SJCRH30 (cell line): ENCODE measurements around the gene RASGRP2. TPM values are rescaled to one million over a fixed set of nuclear protein-coding genes. Genes with fewer than 3 reads are reported as not detected.

Experiments used
- DNase-seq, 2 experiments: peaks; one replicate each; pipeline ENCODE4 v3.0.0-alpha.2; 2015 to 2020
- H3K27ac ChIP-seq: fragments of 250-450 bp; sonication (Bioruptor Pico); 2 replicates; pipeline ENCODE4 v1.5.1; 2020; ENCODE audit warnings: mild to moderate bottlenecking, moderate library complexity
- H3K27me3 ChIP-seq: fragments of 250-450 bp; sonication (Bioruptor Pico); 2 replicates; pipeline ENCODE4 v1.5.1; 2020; ENCODE audit warnings: mild to moderate bottlenecking, moderate library complexity
- H3K36me3 ChIP-seq: fragments of 250-450 bp; sonication (Bioruptor Pico); 2 replicates; pipeline ENCODE4 v1.5.1; 2020; ENCODE audit warnings: mild to moderate bottlenecking, moderate library complexity
- H3K4me1 ChIP-seq: fragments of 250-450 bp; sonication (Bioruptor Pico); 2 replicates; pipeline ENCODE4 v1.5.1; 2020; ENCODE audit warnings: mild to moderate bottlenecking, moderate library complexity
- H3K4me3 ChIP-seq: fragments of 250-450 bp; sonication (Bioruptor Pico); 2 replicates; pipeline ENCODE4 v1.5.1; 2020; ENCODE audit warnings: mild to moderate bottlenecking, moderate library complexity
- H3K9me3 ChIP-seq: fragments of 250-450 bp; sonication (Bioruptor Pico); replicated peaks from 2 replicates; pipeline ENCODE4 v1.5.1; 2020; ENCODE audit warnings: mild to moderate bottlenecking, moderate library complexity
- total RNA-seq: library from RNA; depleted of rRNA; stranded (reverse); fragments of >200 nt; shearing (Covaris generic); gene quantifications from 2 replicates; pipeline ENCODE4 v1.2.3, GENCODE V29; 2014

The RASGRP2 gene
- total RNA-seq, 1 experiment from 2014 or later = 0.42 TPM

DNA sequence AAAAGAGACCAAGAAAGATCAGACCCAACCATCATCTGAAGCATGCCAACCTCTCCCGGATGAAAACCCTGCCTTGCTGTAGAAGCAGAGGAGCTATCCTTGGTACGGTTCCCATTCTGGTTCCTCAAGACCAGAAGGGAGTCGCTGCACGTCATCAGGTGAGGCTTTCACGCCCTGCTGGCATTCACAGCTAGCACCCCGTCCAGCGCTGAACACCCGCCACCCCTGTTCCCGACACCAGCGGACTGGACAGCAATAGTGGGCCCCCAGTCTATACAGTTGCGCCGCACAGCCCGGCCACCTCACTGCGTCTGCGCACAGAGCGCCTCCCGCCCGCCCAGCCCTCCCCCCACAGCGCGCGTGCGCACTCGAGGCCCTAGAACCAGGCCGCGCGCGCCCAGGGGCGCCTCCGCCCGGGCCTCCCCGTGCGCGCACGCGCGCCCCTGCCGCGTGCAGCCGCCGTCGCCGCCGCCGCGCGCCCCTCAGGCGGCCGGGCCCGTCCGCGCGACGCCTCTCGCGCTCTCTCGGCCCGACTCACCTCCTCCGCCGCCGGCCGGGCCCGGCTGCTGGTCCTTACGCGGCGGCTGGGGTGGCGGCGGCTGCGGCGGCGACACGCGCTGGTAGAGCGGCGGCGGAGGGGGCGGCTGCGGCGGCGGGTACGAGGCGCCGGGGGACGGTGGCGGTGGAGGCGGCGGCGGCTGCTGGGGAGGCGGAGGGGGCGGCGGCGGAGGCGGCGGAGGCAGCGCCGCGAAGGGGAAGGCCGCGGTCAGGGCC, 33.7 kb upstream of the RASGRP2 start:
- peak overlapping the region; percentile 85; the same call in 1 of the 2 replicates for H3K27ac ChIP-seq
- peaks cover 49% of the 10 kb centered on the region for H3K36me3 ChIP-seq

DNA sequence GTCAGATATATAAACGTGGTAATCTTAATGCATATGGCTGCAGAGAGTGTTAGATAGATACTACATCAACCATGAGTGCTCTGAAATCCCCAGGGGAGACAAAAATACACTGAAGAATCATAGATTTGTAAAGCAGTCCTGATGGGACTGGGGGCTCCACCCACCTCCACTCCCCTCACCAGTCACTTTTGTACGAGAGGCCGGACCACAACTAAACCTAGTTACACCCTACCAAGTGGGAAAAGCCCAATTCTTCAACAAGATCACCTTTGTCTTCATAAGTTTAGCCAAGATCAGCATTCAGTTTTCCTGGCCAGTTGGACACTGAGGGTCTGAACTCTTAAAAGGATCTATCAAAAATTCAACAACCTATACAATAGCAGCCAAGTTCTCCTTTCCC, 32.9 kb upstream of the RASGRP2 start:
- Histone ChIP-seq H3K9me3 (no peaks in the 10 kb centered on the region), H3K27ac (no peak overlapping the region), H3K4me3 (peak overlapping the region; percentile 100), H3K4me1 (peaks cover 9% of the 10 kb centered on the region; the same call in 1 of the 2 replicates), H3K36me3 (peaks cover 57% of the 10 kb centered on the region), H3K27me3 (no peaks in the 10 kb centered on the region)
- DNase-seq = no peak

More for the DNA sequence above, 33.7 kb upstream of the RASGRP2 start:
- Histone ChIP-seq H3K27me3 (no peaks in the 10 kb centered on the region), H3K9me3 (no peaks in the 10 kb centered on the region), H3K4me3 (peak overlapping the region; percentile 100), H3K4me1 (peaks cover 9% of the 10 kb centered on the region; the same call in 1 of the 2 replicates)
- peak; percentile 68 to 86 for DNase-seq

DNA sequence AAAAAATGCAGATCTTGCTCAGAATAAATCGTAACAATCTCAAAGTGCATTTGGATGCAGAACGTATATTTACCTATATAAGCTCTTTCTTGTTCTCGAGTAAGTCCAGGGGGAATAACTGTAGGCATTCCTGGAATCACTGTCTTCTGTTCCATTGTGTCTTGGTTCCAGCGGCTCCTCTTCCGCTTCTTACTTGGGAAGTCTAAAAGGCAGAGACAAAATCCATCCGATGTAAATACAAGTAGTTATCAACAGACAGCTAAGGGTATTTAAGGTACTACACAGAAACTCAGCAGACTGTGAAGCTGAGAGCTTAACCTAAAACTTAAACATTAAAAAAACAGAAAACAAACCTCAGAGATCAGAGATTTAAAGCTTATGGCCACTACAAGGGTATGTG, 32.5 kb upstream of the RASGRP2 start:
- Histone ChIP-seq H3K27me3 (no peaks in the 10 kb centered on the region), H3K4me3 (peak overlapping the region; percentile 100), H3K27ac (no peak overlapping the region), H3K36me3 (peaks cover 61% of the 10 kb centered on the region), H3K9me3 (no peaks in the 10 kb centered on the region), H3K4me1 (peaks cover 9% of the 10 kb centered on the region; the same call in 1 of the 2 replicates)
- no peak for DNase-seq

DNA sequence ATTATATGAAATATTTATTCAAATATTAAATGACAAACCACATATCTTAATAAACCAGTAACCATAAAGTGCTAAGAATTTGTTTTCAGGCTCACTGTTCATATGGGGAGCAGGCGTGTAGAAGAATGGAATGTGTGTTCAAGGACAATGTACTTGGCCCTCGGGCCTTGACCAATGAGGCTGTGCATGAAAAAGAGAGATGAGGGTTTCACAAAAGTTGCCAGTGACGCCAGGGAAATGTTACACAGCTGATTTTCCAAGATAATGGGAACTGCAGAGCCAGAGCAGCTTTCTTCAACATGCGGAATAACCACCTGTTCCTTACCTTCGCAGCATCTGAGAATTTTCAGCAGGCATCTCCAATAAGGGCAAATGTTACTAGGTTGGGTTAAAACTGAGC, 30.2 kb upstream of the RASGRP2 start:
- peaks cover 84% of the 10 kb centered on the region for H3K36me3 ChIP-seq
- H3K4me3 ChIP-seq = no peak overlapping the region
- DNase-seq = no peak
- H3K9me3 ChIP-seq = no peaks in the 10 kb centered on the region
- H3K27me3 ChIP-seq = no peaks in the 10 kb centered on the region
- H3K27ac ChIP-seq = no peak overlapping the region
- peaks cover 9% of the 10 kb centered on the region; the same call in 1 of the 2 replicates for H3K4me1 ChIP-seq

DNA sequence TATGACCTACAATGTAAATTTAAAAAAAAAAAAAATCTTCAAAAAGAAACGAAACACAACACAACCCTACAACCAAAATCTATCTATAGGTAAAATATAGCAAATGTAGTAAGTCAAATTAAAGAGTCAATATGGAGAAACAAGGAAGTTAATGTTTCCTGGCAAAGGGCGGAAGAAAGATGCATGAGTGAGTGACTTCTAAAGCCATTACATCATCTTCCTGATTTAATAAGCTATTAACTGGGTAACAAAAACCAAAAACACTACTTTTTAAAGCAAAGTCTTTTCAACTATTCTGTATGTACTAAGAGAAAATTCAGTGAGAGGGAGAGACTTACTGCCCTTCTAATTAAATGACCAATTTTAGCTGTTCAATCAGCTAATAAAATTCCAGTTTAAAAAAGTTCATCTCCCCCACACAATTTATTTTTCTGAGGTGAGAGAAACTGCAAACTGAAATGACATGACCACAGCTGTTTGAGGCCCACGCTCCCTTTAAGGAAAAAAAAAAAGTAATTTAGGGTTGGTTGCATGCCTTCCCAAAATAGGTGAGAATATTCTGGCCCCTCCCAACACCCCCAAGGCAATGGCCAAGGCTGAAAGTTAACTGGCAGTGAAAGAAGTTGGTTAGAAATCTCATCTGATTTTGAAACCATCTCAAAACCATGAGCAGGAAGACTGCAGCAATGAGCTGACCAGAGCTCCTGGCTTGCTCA, 28.5 kb upstream of the RASGRP2 start:
- Histone ChIP-seq H3K9me3 (no peaks in the 10 kb centered on the region), H3K27me3 (no peaks in the 10 kb centered on the region), H3K27ac (no peak overlapping the region), H3K4me3 (no peak overlapping the region), H3K4me1 (peaks cover 9% of the 10 kb centered on the region; the same call in 1 of the 2 replicates), H3K36me3 (peaks cover 100% of the 10 kb centered on the region)
- no peak for DNase-seq

DNA sequence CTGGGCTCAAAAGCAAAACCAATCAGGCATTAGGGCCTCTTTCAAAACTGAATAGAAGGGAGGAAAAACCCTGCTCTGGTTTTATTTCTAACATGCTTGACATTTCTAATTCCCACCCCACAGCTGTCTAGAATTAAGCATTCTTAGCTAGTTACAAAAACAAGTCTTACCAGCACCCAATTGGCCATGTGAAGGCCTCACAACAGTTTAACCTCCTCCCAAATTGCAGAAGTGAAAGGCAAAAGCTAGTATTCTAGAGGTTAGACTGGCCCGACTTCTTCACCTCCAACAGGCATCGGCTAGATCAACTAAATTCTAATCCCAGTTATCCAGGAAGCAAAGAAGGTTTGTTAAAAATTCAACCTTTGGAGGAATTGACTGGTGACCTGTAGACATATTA, 27.9 kb upstream of the RASGRP2 start:
- DNase-seq = no peak
- no peaks in the 10 kb centered on the region for H3K9me3 ChIP-seq
- peaks cover 100% of the 10 kb centered on the region for H3K36me3 ChIP-seq
- H3K27me3 ChIP-seq = no peaks in the 10 kb centered on the region
- no peak overlapping the region for H3K27ac ChIP-seq
- no peak overlapping the region for H3K4me3 ChIP-seq
- peaks cover 9% of the 10 kb centered on the region; the same call in 1 of the 2 replicates for H3K4me1 ChIP-seq

DNA sequence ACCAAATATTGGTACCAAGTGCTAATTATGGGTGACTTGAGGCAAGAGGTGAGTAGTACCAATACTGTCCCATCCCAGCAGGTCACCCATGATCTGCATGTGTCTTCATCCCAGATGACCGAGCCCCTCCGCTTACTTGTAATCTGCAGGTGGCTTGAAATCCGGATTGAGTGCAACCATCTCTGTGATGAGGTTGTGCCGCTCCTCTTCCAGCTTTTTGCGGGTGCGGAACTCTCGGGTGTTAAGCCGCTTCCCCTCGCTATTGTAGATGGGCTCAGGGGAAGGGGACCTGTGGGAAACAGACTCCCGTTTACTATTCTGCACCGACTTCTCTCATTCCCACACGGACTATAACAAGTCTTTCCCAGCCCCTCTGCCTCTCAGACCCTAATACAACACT, 26.2 kb upstream of the RASGRP2 start:
- H3K4me3 ChIP-seq = no peak overlapping the region
- no peaks in the 10 kb centered on the region for H3K27me3 ChIP-seq
- no peaks in the 10 kb centered on the region for H3K9me3 ChIP-seq
- peaks cover 89% of the 10 kb centered on the region for H3K36me3 ChIP-seq
- no peak overlapping the region for H3K27ac ChIP-seq
- H3K4me1 ChIP-seq = 0 out of 2 replicates have a peak, but pooled peaks cover 2% of the 10 kb centered on the region
- no peak for DNase-seq

DNA sequence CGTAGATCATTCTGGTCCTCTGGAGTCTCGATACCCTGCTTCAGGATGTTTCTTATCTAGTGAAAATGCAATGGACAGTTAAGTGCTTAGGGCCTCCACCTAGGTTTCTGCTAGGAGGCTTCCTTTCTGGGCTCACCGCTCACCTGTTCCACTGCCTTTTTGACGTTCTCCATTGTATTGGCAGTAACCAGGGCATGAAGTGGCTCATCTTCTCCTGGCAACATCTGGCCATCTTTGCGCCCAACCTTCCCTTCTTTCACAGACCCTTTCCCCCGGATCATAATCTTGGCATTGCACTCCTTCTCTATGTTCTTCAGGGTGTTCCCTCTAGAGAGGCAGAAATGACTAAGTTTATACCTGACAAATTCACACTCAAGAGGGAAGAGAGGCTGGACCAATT, 25.3 kb upstream of the RASGRP2 start:
- DNase-seq = no peak

DNA sequence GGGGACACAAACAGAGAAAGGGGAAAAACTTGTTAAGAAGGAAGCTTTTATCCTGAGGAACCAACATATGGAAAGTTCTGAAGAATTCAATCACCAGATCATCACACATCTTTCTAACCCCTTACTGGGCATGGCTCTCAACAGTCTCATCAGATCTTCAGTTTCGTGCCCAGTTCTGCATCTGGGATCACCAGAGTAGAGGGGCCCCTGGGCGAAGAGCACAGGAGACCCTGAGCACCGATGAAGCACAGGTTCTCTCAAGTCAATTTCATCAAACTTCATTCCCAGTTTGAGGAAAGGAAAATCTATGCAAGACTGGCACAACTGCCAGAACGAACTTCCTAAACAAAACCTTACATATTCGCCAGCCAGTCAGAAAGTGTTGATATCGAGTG, 24.4 kb upstream of the RASGRP2 start:
- Histone ChIP-seq H3K9me3 (no peaks in the 10 kb centered on the region), H3K27me3 (no peaks in the 10 kb centered on the region), H3K27ac (no peak overlapping the region), H3K36me3 (peaks cover 89% of the 10 kb centered on the region), H3K4me1 (no peaks in the 10 kb centered on the region; the same call in 1 of the 2 replicates), H3K4me3 (no peak overlapping the region)
- no peak for DNase-seq

More for the DNA sequence above, 25.3 kb upstream of the RASGRP2 start:
- no peak overlapping the region for H3K4me3 ChIP-seq
- H3K4me1 ChIP-seq = 0 out of 2 replicates have a peak, but pooled peaks cover 2% of the 10 kb centered on the region
- H3K27ac ChIP-seq = no peak overlapping the region
- H3K27me3 ChIP-seq = no peaks in the 10 kb centered on the region
- peaks cover 89% of the 10 kb centered on the region for H3K36me3 ChIP-seq
- H3K9me3 ChIP-seq = no peaks in the 10 kb centered on the region

DNA sequence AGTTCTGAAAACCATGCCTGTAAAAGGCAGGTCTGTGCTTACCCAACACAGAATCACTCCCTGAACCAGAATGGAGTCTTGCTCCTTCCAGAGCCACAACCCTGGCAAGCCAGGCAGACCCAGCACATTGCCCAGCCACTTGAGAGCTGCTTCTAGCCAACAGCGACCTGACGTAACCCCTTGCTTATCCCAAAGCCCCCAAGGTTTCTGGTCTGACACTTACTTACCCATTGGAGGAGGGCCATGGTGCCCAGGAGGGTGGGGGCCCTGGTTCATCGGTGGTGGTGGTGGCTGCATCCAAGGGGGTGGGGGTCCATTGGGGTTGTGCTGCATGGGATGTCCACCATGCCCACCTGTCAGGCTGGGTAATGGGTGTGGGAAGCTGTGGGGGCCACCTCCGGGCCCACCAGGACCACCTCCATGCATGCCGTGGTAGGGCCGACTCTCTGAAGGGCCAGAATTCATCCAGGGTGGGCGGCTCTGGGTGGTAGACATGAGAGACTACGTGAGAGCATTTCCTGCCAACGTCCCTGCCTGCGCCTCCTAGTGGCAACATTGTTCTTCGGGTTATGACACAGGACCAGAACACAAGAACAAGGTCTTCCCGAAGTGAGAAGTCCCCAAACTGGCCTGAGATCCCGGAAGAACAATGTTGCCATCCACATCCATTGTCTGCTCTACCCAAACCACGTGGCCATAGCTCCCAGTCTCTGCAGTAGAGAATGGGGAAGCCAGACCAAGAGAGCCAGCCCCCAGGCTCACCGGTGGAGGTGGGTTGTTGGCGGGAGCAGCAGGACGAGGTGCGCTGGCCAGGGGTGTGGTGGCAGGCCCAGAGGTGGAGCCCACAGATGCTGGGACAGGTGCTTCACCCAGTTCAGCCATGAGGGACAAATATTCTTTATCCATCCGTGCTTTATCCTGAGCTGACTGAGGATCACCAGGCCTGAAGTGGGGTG, 23.7 kb upstream of the RASGRP2 start:
- no peaks in the 10 kb centered on the region for H3K9me3 ChIP-seq
- DNase-seq = peak; percentile 60 to 67
- no peaks in the 10 kb centered on the region for H3K27me3 ChIP-seq
- H3K4me3 ChIP-seq = no peak overlapping the region
- H3K36me3 ChIP-seq = peaks cover 89% of the 10 kb centered on the region
- H3K4me1 ChIP-seq = no peaks in the 10 kb centered on the region; the same call in 1 of the 2 replicates
- no peak overlapping the region for H3K27ac ChIP-seq

DNA sequence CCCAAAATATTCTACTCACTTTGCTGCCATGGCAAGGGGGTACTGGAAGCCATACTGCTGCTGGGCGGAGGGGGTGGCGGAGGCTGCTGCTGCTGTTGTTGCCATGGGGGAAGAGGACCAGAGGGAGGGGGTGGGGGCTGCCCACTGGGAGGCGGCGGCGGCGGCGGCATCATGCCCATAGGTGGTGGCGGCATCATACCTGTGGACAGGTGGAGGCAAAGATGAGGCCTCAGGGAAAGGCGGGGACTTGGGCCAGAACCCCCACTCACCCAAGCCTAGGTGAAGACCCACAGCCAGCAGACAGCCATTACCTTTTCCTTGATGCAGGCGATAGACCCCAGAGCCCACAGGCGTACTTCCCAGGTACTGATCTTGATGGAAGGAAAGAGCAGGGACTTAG, 22.9 kb upstream of the RASGRP2 start:
- H3K4me1 ChIP-seq = no peaks in the 10 kb centered on the region; the same call in 1 of the 2 replicates
- H3K27me3 ChIP-seq = no peaks in the 10 kb centered on the region
- peaks cover 83% of the 10 kb centered on the region for H3K36me3 ChIP-seq
- no peak for DNase-seq
- no peak overlapping the region for H3K27ac ChIP-seq
- no peak overlapping the region for H3K4me3 ChIP-seq
- no peaks in the 10 kb centered on the region for H3K9me3 ChIP-seq

DNA sequence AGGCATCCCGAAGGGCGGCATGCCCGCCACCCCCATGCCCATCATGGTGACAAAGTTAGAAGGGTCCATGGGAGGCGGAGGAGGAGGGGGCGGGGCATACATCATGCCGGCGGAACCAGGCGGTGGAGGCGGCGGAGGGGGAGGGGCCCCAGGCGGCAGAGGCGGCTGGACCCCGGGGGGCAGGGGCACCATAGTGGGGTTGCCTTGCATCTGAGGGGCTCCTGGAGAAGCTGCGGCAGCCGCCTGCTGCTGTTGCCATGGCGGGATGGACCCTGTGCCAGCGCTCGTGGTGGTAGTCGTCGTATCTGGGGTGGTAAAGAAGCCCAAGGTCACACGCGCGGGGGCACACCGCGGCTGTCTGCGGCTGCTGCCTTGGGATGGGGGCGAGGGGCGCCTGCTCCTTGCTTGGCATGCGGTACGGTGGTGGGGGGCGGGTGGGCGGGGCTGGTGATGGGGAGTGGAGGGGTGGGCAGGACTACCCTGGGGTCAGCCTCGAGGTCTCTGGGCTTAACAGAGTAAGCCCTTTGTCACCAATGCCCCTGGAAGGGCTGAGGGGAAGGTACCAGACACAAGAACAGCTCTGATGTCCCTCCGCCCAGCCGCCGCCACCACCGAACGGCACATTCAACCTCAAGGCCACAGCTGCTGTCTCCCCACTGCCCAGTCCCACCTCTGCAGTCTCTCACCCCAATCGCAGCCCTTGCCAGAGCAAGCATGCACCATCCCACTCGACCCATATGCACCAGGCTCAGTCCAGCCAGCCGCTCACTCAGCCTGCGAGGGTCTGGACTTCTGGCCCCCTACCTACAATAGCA, 22.1 kb upstream of the RASGRP2 start:
- peaks cover 75% of the 10 kb centered on the region for H3K36me3 ChIP-seq
- DNase-seq = no peak
- no peak overlapping the region for H3K4me3 ChIP-seq
- H3K4me1 ChIP-seq = peaks cover 6% of the 10 kb centered on the region
- H3K27ac ChIP-seq = no peak overlapping the region
- no peaks in the 10 kb centered on the region for H3K27me3 ChIP-seq
- no peaks in the 10 kb centered on the region for H3K9me3 ChIP-seq

DNA sequence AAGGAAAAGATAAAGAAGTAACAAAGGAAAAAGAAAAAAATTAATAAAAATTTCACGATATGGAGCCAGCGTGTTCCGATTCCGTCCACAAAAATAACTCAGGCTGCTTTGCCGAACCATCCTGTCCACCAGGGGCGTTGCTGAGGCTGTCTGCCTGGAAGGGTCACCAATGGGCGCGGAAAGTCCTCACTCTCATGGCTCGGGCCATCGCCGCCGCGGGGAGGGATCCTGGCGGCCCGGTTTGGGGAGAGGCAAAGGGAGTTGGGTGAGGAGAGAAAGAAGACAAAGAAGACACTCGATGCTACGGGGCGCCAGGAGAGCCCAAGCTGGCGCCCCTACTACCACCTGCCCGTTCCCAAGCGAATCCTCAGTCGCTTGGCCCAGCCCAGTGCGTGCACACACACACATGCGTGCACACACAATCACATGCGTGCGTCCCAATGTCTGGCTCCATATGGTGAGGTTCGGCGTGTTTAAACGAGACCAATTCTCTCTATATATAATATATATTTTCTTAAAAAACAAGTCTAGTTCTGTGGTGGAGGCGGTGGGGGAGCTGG, 21.4 kb upstream of the RASGRP2 start:
- Histone ChIP-seq H3K9me3 (no peaks in the 10 kb centered on the region), H3K4me1 (peaks cover 13% of the 10 kb centered on the region), H3K4me3 (no peak overlapping the region), H3K36me3 (peaks cover 68% of the 10 kb centered on the region), H3K27me3 (no peaks in the 10 kb centered on the region), H3K27ac (no peak overlapping the region)
- no peak for DNase-seq
